IMR-90 (cell line): Measurements from ENCODE around the gene GAS2L2. TPM values are rescaled to one million over a fixed set of nuclear protein-coding genes. Genes with fewer than 3 reads are reported as not detected.

ENCODE experiments used
- ATAC-seq: fragments of 200-7000 bp; cut with Tn5 transposase; 2 replicates; pipeline ENCODE4 v1.9.1; 2020; ENCODE audit warnings: low read depth, mild to moderate bottlenecking, moderate library complexity
- BruUV-seq: library from RNA; stranded (reverse); fragments of 400-500 nt; replicated peaks from 2 replicates; lab custom pipeline; 2021; lab: Mats Ljungman, UMichigan
- CTCF ChIA-PET: fragments of 300-600 bp; formaldehyde crosslinking; extraction: SDS; loops from one replicate; lab custom pipeline; 2021; ENCODE audit warnings: antibody characterized with exemption; lab: Yijun Ruan, JAX
- POLR2A ChIA-PET: fragments of 300-600 bp; sonication (Branson Sonifier 250); formaldehyde crosslinking; loops from one replicate; lab custom pipeline; 2022; ENCODE audit warnings: antibody characterized with exemption; ENCODE audit not compliant: unreplicated experiment; lab: Charles Lee
- DNase-seq: peaks from one replicate; pipeline ENCODE4 v3.0.0; 2013
- H2AFZ ChIP-seq: replicated peaks from 2 replicates; pipeline ENCODE3; 2013; ENCODE audit warnings: low read length, mild to moderate bottlenecking; ENCODE audit not compliant: poor library complexity
- H2AK5ac ChIP-seq: 2 replicates; pipeline ENCODE4 v1.6.1; 2013; ENCODE audit warnings: low read depth, low read length, inconsistent platforms
- H2AK9ac ChIP-seq: replicated peaks from 2 replicates; pipeline ENCODE3; 2013; ENCODE audit warnings: mild to moderate bottlenecking, low read depth, low read length, moderate library complexity; ENCODE audit not compliant: poor library complexity
- H2BK120ac ChIP-seq: 2 replicates; pipeline ENCODE4 v1.6.1; 2013; ENCODE audit warnings: low read depth, low read length, inconsistent platforms
- H2BK15ac ChIP-seq: 3 replicates; pipeline ENCODE4 v1.6.1; 2013; ENCODE audit warnings: low read depth, low read length, inconsistent platforms
- H2BK20ac ChIP-seq: 2 replicates; pipeline ENCODE4 v1.6.1; 2013; ENCODE audit warnings: low read depth, mild to moderate bottlenecking, inconsistent platforms, low read length, moderate library complexity
- H2BK5ac ChIP-seq: 2 replicates; pipeline ENCODE4 v1.6.1; 2013; ENCODE audit warnings: mild to moderate bottlenecking, low read depth, low read length, inconsistent platforms; ENCODE audit not compliant: poor library complexity, severe bottlenecking
- H3K14ac ChIP-seq: replicated peaks from 2 replicates; pipeline ENCODE4 v1.6.1; 2013; ENCODE audit warnings: low read depth, low read length, inconsistent platforms
- H3K18ac ChIP-seq: 2 replicates; pipeline ENCODE4 v1.6.1; 2013; ENCODE audit warnings: low read depth, low read length, control low read depth
- H3K23ac ChIP-seq: 2 replicates; pipeline ENCODE4 v1.6.1; 2013; ENCODE audit warnings: low read depth, low read length, inconsistent platforms
- H3K27ac ChIP-seq: 2 replicates; pipeline ENCODE4 v1.5.1; 2013; ENCODE audit warnings: mild to moderate bottlenecking, control low read depth, low read length; ENCODE audit not compliant: insufficient read depth
- H3K27me3 ChIP-seq: 2 replicates; pipeline ENCODE4 v1.6.1; 2013; ENCODE audit warnings: low read length; ENCODE audit not compliant: control insufficient read depth, insufficient read depth
- H3K36me3 ChIP-seq: 2 replicates; pipeline ENCODE4 v1.6.1; 2013; ENCODE audit warnings: low read length, mixed read lengths; ENCODE audit not compliant: control insufficient read depth, insufficient read depth
- H3K4ac ChIP-seq: 2 replicates; pipeline ENCODE4 v1.6.1; 2013; ENCODE audit warnings: low read depth, low read length, inconsistent platforms
- H3K4me1 ChIP-seq: 2 replicates; pipeline ENCODE4 v1.6.1; 2013; ENCODE audit warnings: low read length, mixed read lengths; ENCODE audit not compliant: control insufficient read depth, insufficient read depth
- H3K4me2 ChIP-seq: 2 replicates; pipeline ENCODE4 v1.6.1; 2013; ENCODE audit warnings: low read depth, mild to moderate bottlenecking, control low read depth, low read length, moderate library complexity
- H3K4me3 ChIP-seq: 2 replicates; pipeline ENCODE4 v1.5.1; 2013; ENCODE audit warnings: low read depth, mild to moderate bottlenecking, control low read depth, low read length, moderate library complexity; ENCODE audit not compliant: insufficient read depth
- H3K56ac ChIP-seq: 2 replicates; pipeline ENCODE4 v1.6.1; 2013; ENCODE audit warnings: low read length, inconsistent platforms; ENCODE audit not compliant: insufficient read depth; ENCODE audit errors: extremely low read depth
- H3K79me1 ChIP-seq, 2 experiments: 2 replicates each; pipeline ENCODE4 v1.6.1; 2013; ENCODE audit warnings: low read length in 2 of 2, inconsistent platforms in 1 of 2, low read depth in 1 of 2
- H3K9ac ChIP-seq: 2 replicates; pipeline ENCODE4 v1.6.1; 2013; ENCODE audit warnings: low read depth, low read length, control low read depth
- H3K9me1 ChIP-seq: 2 replicates; pipeline ENCODE4 v1.6.1; 2013; ENCODE audit warnings: low read length, inconsistent platforms; ENCODE audit not compliant: insufficient read depth
- H3K9me3 ChIP-seq: 2 replicates; pipeline ENCODE4 v1.6.1; 2013; ENCODE audit warnings: low read length; ENCODE audit not compliant: control insufficient read depth, insufficient read depth
- H4K20me1 ChIP-seq: 2 replicates; pipeline ENCODE4 v1.6.1; 2013; ENCODE audit warnings: low read length, inconsistent platforms; ENCODE audit not compliant: insufficient read depth
- H4K5ac ChIP-seq: 2 replicates; pipeline ENCODE4 v1.6.1; 2013; ENCODE audit warnings: mild to moderate bottlenecking, low read depth, low read length, control low read depth
- H4K8ac ChIP-seq, 2 experiments: 2 replicates each; pipeline ENCODE4 v1.6.1; 2013; ENCODE audit warnings: low read depth in 2 of 2, low read length in 2 of 2, control low read depth in 1 of 2, inconsistent platforms in 1 of 2
- H4K91ac ChIP-seq: 2 replicates; pipeline ENCODE4 v1.6.1; 2013; ENCODE audit warnings: low read depth, low read length, inconsistent platforms; ENCODE audit not compliant: insufficient read depth
- BHLHE40 ChIP-seq: fragments of 150-350 bp; IDR thresholded peaks from 2 replicates; pipeline ENCODE4 v1.6.1; 2016; ENCODE audit warnings: mild to moderate bottlenecking, low read depth, low read length
- CEBPB ChIP-seq: IDR thresholded peaks from 2 replicates; pipeline ENCODE4 v1.6.1; 2012; ENCODE audit warnings: low read depth, low read length, improper control_type of control experiment
- CTCF ChIP-seq: conservative IDR thresholded peaks from 2 replicates; pipeline ENCODE4 v1.5.1; 2012; ENCODE audit warnings: mild to moderate bottlenecking, low read depth, low read length, improper control_type of control experiment
- MAFK ChIP-seq: IDR thresholded peaks from 2 replicates; pipeline ENCODE4 v1.6.1; 2012; ENCODE audit warnings: low read depth, low read length, improper control_type of control experiment
- POLR2A ChIP-seq: IDR thresholded peaks from 2 replicates; pipeline ENCODE4 v1.6.1; 2012; ENCODE audit warnings: mild to moderate bottlenecking, low read depth, low read length
- RCOR1 ChIP-seq: IDR thresholded peaks from 2 replicates; pipeline ENCODE4 v1.6.1; 2012; ENCODE audit warnings: mild to moderate bottlenecking, low read length, improper control_type of control experiment; ENCODE audit not compliant: insufficient replicate concordance
- WGBS, 2 experiments: methylation state at CpG; one replicate each; pipeline versions ENCODE4 v1.1.5 to v1.1.7; 2013; ENCODE audit warnings: missing lambda C conversion rate in 2 of 2; ENCODE audit not compliant: insufficient read length in 1 of 2; ENCODE audit errors: extremely low coverage in 2 of 2; 5-methylcytosine and 5-hydroxymethylcytosine counted together
- dilution Hi-C: fragments of 300-500 bp; cut with HindIII; formaldehyde crosslinking; loops from one replicate; pipeline ENCODE4 v1.14.3; 2018; ENCODE audit warnings: low sequenced_read_pairs; ENCODE audit not compliant: unreplicated experiment
- in situ Hi-C: fragments of 300-500 bp; cut with MboI; formaldehyde crosslinking; loops from 3 replicates; pipeline ENCODE4 v1.14.3; 2019; ENCODE audit warnings: low sequenced_read_pairs, inconsistent platforms, mixed read lengths
- intact Hi-C: fragments of 100-400 bp; cut with micrococcal nuclease; formaldehyde crosslinking; loops from 2 replicates; pipeline ENCODE4 v1.10.0; 2022
- polyA plus RNA-seq, 3 experiments: library from polyadenylated mRNA; depleted of rRNA; stranded (reverse); fragments of >200 nt; gene quantifications; 2 replicates each; pipeline ENCODE4 v1.2.3, GENCODE V29; 2012; ENCODE audit warnings: low replicate concordance in 1 of 3
- total RNA-seq: library from RNA; depleted of rRNA; stranded (reverse); fragments of >200 nt; gene quantifications from 2 replicates; pipeline ENCODE4 v1.2.3, GENCODE V29; 2012

GAS2L2 gene
- total and polyA plus RNA-seq, 2 of the 4 experiments (the other 2 are of a cell fraction): 0.02 TPM; not detected in 1

- TF ChIP-seq CTCF (no peak), CEBPB (no peak), MAFK (no peak)
These were observed 42.2 kb upstream of the GAS2L2 start, which contains the start of gene MMP28 (continued) for GRCh38 chr17:35795007-35795870.

DNA sequence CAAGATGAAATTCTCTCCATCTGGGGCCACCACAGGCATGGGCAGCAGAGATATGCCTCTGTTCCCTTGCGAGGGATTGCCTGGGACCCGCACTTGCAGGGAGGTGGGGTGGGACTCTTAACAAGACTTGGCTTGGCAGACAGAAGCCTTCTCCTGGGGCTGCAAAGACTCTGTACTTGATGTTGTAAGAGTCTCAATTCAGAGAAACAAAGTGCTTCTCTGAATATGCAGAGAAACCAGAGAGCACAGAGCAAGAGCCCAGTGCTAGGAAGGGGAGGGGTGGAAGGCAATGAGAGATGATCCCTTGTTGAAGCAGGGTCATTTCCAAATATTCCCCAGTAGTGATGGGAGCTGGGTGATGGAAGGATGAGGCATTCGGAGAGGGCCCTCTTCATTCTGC is 40.2 kb upstream of the GAS2L2 start:
- no peak overlapping the region for H2BK5ac ChIP-seq
- in situ Hi-C loops (no loop called here), intact Hi-C loops (no loop called here), dilution Hi-C loops (no loop called here)
- H3K4me3 ChIP-seq: no peak overlapping the region
- H3K4me1 ChIP-seq: peaks cover 8% of the 10 kb centered on the region
- H3K9me1 ChIP-seq: peaks cover 7% of the 10 kb centered on the region
- no peak overlapping the region for H3K27ac ChIP-seq
- no peak for TF ChIP-seq POLR2A
- no peak for TF ChIP-seq BHLHE40
- no peak for TF ChIP-seq MAFK
- no peak for TF ChIP-seq CTCF
- TF ChIP-seq RCOR1: no peak
- no peaks in the 10 kb centered on the region for H3K79me1 ChIP-seq
- no peaks in the 10 kb centered on the region for H3K9me3 ChIP-seq
- no peak overlapping the region for H4K5ac ChIP-seq
- peaks cover 56% of the 10 kb centered on the region for H3K27me3 ChIP-seq
- H2AFZ ChIP-seq: no peak overlapping the region
- no peaks in the 10 kb centered on the region for H3K36me3 ChIP-seq
- H4K20me1 ChIP-seq: no peaks in the 10 kb centered on the region; the same call in 1 of the 2 replicates
- no peak for DNase-seq
- ChIA-PET CTCF (interaction anchor here (0.9 to 2.2 kb wide), 2 partner anchors 15 to 29 kb away, joined by 3 to 7 read pairs; partner anchors contain the start of gene TAF15), POLR2A (no interaction called here)
- no peak for ATAC-seq
- WGBS, 2 experiments: no CpG with 5 or more reads among the region's 3 CpGs
- H2AK5ac ChIP-seq: no peak overlapping the region
- H3K14ac ChIP-seq: no peak overlapping the region
- H4K91ac ChIP-seq: no peak overlapping the region
- no peak overlapping the region for H3K23ac ChIP-seq
- no peak overlapping the region for H4K8ac ChIP-seq
- no peak overlapping the region for H2AK9ac ChIP-seq
- no peak overlapping the region for H3K4ac ChIP-seq
- H3K18ac ChIP-seq: no peak overlapping the region
- H3K56ac ChIP-seq: no peak overlapping the region
- H2BK120ac ChIP-seq: no peak overlapping the region
- BruUV-seq: no TSS peak
- no peak overlapping the region for H3K9ac ChIP-seq
- no peak overlapping the region for H2BK20ac ChIP-seq
- no peak overlapping the region for H3K4me2 ChIP-seq
- no peak overlapping the region for H2BK15ac ChIP-seq
